Measurements from ENCODE around the gene SRRM1.
"Not testable (repeated sequence)": the region's sequence is repeated elsewhere in the genome, so short reads cannot be mapped to it uniquely, and the experiment has no call there.

The SRRM1 gene

GRCh38 chr1:24696041-24696755, 53.1 kb downstream of the SRRM1 start:
- DNase-seq: no peak

- no peak for DNase-seq
These were observed 53.7 kb downstream of the SRRM1 start for GRCh38 chr1:24696756-24697330.

- not testable (repeated sequence) for DNase-seq
These were observed 54.4 kb downstream of the SRRM1 start for GRCh38 chr1:24697453-24698001.

GRCh38 chr1:24698326-24698725, 55.2 kb downstream of the SRRM1 start:
- DNase-seq: not testable (repeated sequence)

- no peak for DNase-seq
These were observed 56.5 kb downstream of the SRRM1 start for GRCh38 chr1:24699628-24700027.

- no peak for DNase-seq
These were observed 59.6 kb downstream of the SRRM1 start for GRCh38 chr1:24702511-24703293.

GRCh38 chr1:24704411-24705259, 61.5 kb downstream of the SRRM1 start:
- DNase-seq: no peak

- peak; percentile 26 to 45 for DNase-seq
These were observed 62.4 kb downstream of the SRRM1 start for GRCh38 chr1:24705260-24706073.

- DNase-seq: not testable (repeated sequence)
These were observed 62.9 kb downstream of the SRRM1 start for GRCh38 chr1:24706074-24706389.

GRCh38 chr1:24707687-24708086, 64.6 kb downstream of the SRRM1 start:
- DNase-seq: no peak

- no peak for DNase-seq
These were observed 65.8 kb downstream of the SRRM1 start for GRCh38 chr1:24708938-24709337.

GRCh38 chr1:24709791-24710441, 66.8 kb downstream of the SRRM1 start:
- DNase-seq: no peak

GRCh38 chr1:24711329-24711728, 68.2 kb downstream of the SRRM1 start:
- no peak for DNase-seq

- DNase-seq: no peak
These were observed 70.1 kb downstream of the SRRM1 start for GRCh38 chr1:24713176-24713575.

- no peak for DNase-seq
These were observed 70.6 kb downstream of the SRRM1 start for GRCh38 chr1:24713736-24714135.

- peak; percentile 55 to 69 for DNase-seq
These were observed 71.9 kb downstream of the SRRM1 start for GRCh38 chr1:24714859-24715520.

- no peak for DNase-seq
These were observed 72.6 kb downstream of the SRRM1 start for GRCh38 chr1:24715658-24716057.

GRCh38 chr1:24717887-24718650, 75.0 kb downstream of the SRRM1 start:
- DNase-seq: no peak

GRCh38 chr1:24720152-24720551, 77.0 kb downstream of the SRRM1 start:
- DNase-seq: no peak

GRCh38 chr1:24721533-24721932, 78.4 kb downstream of the SRRM1 start:
- no peak for DNase-seq

Measured in activated T-cell treated with anti-CD3 and anti-CD28 coated beads, Interleukin-2, amount 50 U/mL, for 48 hours (primary cell).